ENCODE data around the gene MBD3L5. TPM values are rescaled to one million over a fixed set of nuclear protein-coding genes. Genes with fewer than 3 reads are reported as not detected.
"Not testable (repeated sequence)": the region's sequence is repeated elsewhere in the genome, so short reads cannot be mapped to it uniquely, and the experiment has no call there.

The MBD3L5 gene
- total RNA-seq (2011; cell fraction: chromatin; rRNA removed; ENCODE audit: low replicate concordance): not detected in 2 replicates
- not detected in 2 replicates for total RNA-seq (2011; cell fraction: nucleolus; rRNA removed)
- total RNA-seq (2011; cell fraction: nucleoplasm; rRNA removed): not detected in 2 replicates
- total RNA-seq (2014; rRNA removed) (not detected in 2 replicates), total RNA-seq (2014; rRNA removed; fragmentation: Illumina TruSeq; extraction: Trizol) (not detected in 2 replicates), total RNA-seq (2015; rRNA removed; fragmentation: Illumina TruSeq; extraction: Trizol) (not detected in 2 replicates), total RNA-seq (2021) (not detected in 2 replicates), polyA plus RNA-seq (2011; rRNA removed) (not detected in 2 replicates), polyA plus RNA-seq (2014; fragmentation: Illumina TruSeq; extraction: Trizol) (not detected in 2 replicates), polyA plus RNA-seq (2014; fragmentation: Nextera tagmentation; extraction: Ambion mirVana) (not detected), polyA plus RNA-seq (2014; rRNA removed) (not detected in 2 replicates), polyA minus RNA-seq (2011; rRNA and poly(A)+ RNA removed) (not detected in 2 replicates), Bru-seq, nascent RNA (not detected), BruChase-seq, experiment 1, labeled RNA remaining after a 2-hour chase (not detected), BruChase-seq, experiment 2, labeled RNA remaining after a 6-hour chase (not detected)
- not detected in 2 replicates for polyA plus RNA-seq (2011; cell fraction: cytosol; rRNA removed)
- not detected in 2 replicates for polyA plus RNA-seq (2011; cell fraction: nucleus; rRNA removed)
- polyA plus RNA-seq (2012): not detected in 2 replicates
- not detected in 2 replicates for polyA minus RNA-seq (2011; cell fraction: cytosol; rRNA and poly(A)+ RNA removed)
- not detected in 2 replicates for polyA minus RNA-seq (2011; cell fraction: nucleus; rRNA and poly(A)+ RNA removed)
- long read RNA-seq, experiment 1: 0 reads
- long read RNA-seq, experiment 2: 0 reads
- long read RNA-seq, experiment 3: 0 reads

DNA sequence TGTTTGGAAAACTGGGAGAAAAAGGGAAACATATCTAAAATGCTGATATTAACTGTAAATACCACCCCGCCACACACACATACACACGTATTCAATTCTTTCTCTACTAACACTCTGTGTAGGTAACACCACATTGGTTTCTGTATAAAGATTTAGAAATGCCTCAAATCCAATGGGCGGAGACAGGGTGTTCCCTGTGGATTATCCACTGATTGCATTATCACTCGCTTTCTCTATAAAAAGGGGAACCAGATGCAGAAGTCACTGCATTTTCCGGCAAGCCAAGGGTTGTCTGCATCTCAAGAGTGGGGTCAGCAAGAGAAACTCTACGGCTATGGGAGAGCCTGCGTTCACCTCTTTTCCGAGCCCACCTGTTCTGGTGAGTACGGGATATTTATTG is at the start of gene MBD3L5:
Gene MBD3L5, plus strand, starts transcription at position 301 of the 400 bp plus-strand sequence. Its CDS starts 34 bp downstream, at position 335.
- H3K27ac ChIP-seq (ENCODE audit: extremely low read depth, low read depth, low read length); DNase-seq (ENCODE audit: extremely low read depth in 1 of 4, low spot score in 3 of 4); H2AFZ ChIP-seq (ENCODE audit: low read depth, low read length); POLR2A ChIA-PET; H3K79me2 ChIP-seq (ENCODE audit: control insufficient read depth, insufficient read depth, low read length); H3K9me3 ChIP-seq (replicated peaks; ENCODE audit: control insufficient read depth, insufficient read depth, low read depth, low read length); H3K4me3 ChIP-seq; FAIRE-seq; H3K9me1 ChIP-seq (ENCODE audit: control insufficient read depth, insufficient read depth, low read length); H4K20me1 ChIP-seq (replicated peaks; ENCODE audit: control insufficient read depth, insufficient read depth, low read length); CTCF ChIA-PET (ENCODE audit: low intra/inter-chr PET ratio); H3K27me3 ChIP-seq (ENCODE audit: control insufficient read depth in 2 of 2, insufficient read depth in 2 of 2, low read length in 2 of 2); H3K9ac ChIP-seq (ENCODE audit: insufficient read depth in 1 of 2, low read depth in 2 of 2, low read length in 2 of 2); intact Hi-C loops (cut with micrococcal nuclease); H3K4me1 ChIP-seq (replicated peaks in 1 of 2; ENCODE audit: control insufficient read depth in 2 of 2, insufficient read depth in 2 of 2, low read length in 2 of 2); ATAC-seq; H3K4me2 ChIP-seq (ENCODE audit: insufficient read depth, low read length); H3K36me3 ChIP-seq (ENCODE audit: control insufficient read depth, insufficient read depth, low read length); in situ Hi-C loops (cut with MboI); BruUV-seq (replicated peaks): not testable (repeated sequence)
- WGBS (ENCODE audit: insufficient coverage, low coverage, missing lambda C conversion rate): no CpG with 5 or more reads among the region's 9 CpGs

DNA sequence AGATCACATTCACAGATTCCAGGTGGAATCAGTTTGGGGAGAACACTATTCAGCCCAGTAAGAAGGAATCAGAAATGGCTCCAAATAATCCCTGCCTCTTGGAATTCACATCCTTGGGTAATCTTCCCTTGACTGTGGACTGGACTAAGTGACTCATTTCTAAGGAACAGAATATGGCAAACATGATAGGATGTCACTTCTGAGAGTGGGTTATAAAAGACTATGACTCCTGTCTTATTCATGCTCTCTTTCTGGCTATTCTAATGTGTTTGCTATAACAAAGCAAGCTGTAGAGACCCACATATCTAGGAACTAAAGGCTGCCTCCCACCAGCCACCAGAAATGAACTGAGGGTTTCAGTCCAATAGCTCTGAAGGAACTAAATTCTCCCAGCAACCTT is 46.9 kb upstream of the MBD3L5 start:
- no peaks in the 10 kb centered on the region for H3K9me1 ChIP-seq (ENCODE audit: control insufficient read depth, insufficient read depth, low read length)
- H3K4me2 ChIP-seq (ENCODE audit: insufficient read depth, low read length): no peak overlapping the region
- intact Hi-C loops (cut with micrococcal nuclease): no loop called here
- FAIRE-seq (no peak), ATAC-seq (no peak), DNase-seq (ENCODE audit: extremely low read depth in 1 of 4, low spot score in 3 of 4) (no peak)
- H3K9me3 ChIP-seq (replicated peaks; ENCODE audit: control insufficient read depth, insufficient read depth, low read depth, low read length): peaks cover 2% of the 10 kb centered on the region; the same call in 1 of the 2 replicates
- H3K4me1 ChIP-seq (replicated peaks in 1 of 2; ENCODE audit: control insufficient read depth in 2 of 2, insufficient read depth in 2 of 2, low read length in 2 of 2): no peaks in the 10 kb centered on the region
- H2AFZ ChIP-seq (ENCODE audit: low read depth, low read length): no peak overlapping the region
- CTCF ChIA-PET (ENCODE audit: low intra/inter-chr PET ratio): no interaction called here
- H3K27ac ChIP-seq (ENCODE audit: extremely low read depth, low read depth, low read length): no peak overlapping the region
- BruUV-seq (replicated peaks): no TSS peak
- peaks cover 0 to 13% of the 10 kb centered on the region in 2 experiments; a peak in 1 of 5 replicates for H3K27me3 ChIP-seq (ENCODE audit: control insufficient read depth in 2 of 2, insufficient read depth in 2 of 2, low read length in 2 of 2)
- no peak overlapping the region for H3K9ac ChIP-seq (ENCODE audit: insufficient read depth in 1 of 2, low read depth in 2 of 2, low read length in 2 of 2)
- TF ChIP-seq TCF7L2 (IDR thresholded peaks at IDR 0.05; ENCODE audit: low read depth, low read length) (no peak), CBX1 (IDR thresholded peaks at IDR 0.05; ENCODE audit: low read depth) (no peak), EWSR1 (IDR thresholded peaks at IDR 0.05; ENCODE audit: borderline replicate concordance, low read depth, partially characterized antibody) (no peak), POLR2AphosphoS2 (IDR thresholded peaks at IDR 0.05; ENCODE audit: low read length) (no peak), ZNF146 (CRISPR knock-in tag; IDR thresholded peaks at IDR 0.05; ENCODE audit: unreplicated experiment) (no peak), KDM1A (IDR thresholded peaks at IDR 0.05) (no peak), EZH2 (IDR thresholded peaks at IDR 0.05; ENCODE audit: borderline replicate concordance, low read depth, low read length) (no peak), ZSCAN29 (IDR thresholded peaks at IDR 0.05) (no peak), EP300 (IDR thresholded peaks at IDR 0.05; ENCODE audit: low read length) (no peak)
- POLR2A ChIA-PET: no interaction called here
- in situ Hi-C loops (cut with MboI): no loop called here
- H3K79me2 ChIP-seq (ENCODE audit: control insufficient read depth, insufficient read depth, low read length): no peaks in the 10 kb centered on the region
- H3K4me3 ChIP-seq: no peak overlapping the region
- H3K36me3 ChIP-seq (ENCODE audit: control insufficient read depth, insufficient read depth, low read length): no peaks in the 10 kb centered on the region
- H4K20me1 ChIP-seq (replicated peaks; ENCODE audit: control insufficient read depth, insufficient read depth, low read length): no peaks in the 10 kb centered on the region

Measured in K562 (cell line).